ENCODE results near the gene DDX59. TPM values are rescaled to one million over a fixed set of nuclear protein-coding genes. Genes with fewer than 3 reads are reported as not detected.

Gene DDX59
- total RNA-seq, 4 donors from 2014 or later = 36.7 to 52.7 (median 39.5) TPM

- Histone ChIP-seq H3K9me3 (no peaks in the 10 kb centered on the region), H3K27me3 (no peaks in the 10 kb centered on the region), H3K4me3 (no peak overlapping the region), H3K27ac (no peak overlapping the region), H3K4me1 (no peaks in the 10 kb centered on the region), H3K36me3 (no peaks in the 10 kb centered on the region)
- DNase-seq = no peak
- in situ Hi-C loops (cut with MboI; ENCODE audit: low sequenced_read_pairs in 4 of 4) = no loop called here
- TF ChIP-seq CTCF (IDR thresholded peaks at IDR 0.05 in 4 of 5, conservative IDR thresholded peaks at IDR 0.05 in 1 of 5) = no peak
- TF ChIP-seq POLR2A (IDR thresholded peaks at IDR 0.05) = no peak
- no peak for ATAC-seq
- intact Hi-C loops (cut with DNase I; ENCODE audit: low total_unique reads) = no loop called here
These were observed 30.2 kb upstream of the DDX59 start for GRCh38 chr1:200699871-200700270.

DNA sequence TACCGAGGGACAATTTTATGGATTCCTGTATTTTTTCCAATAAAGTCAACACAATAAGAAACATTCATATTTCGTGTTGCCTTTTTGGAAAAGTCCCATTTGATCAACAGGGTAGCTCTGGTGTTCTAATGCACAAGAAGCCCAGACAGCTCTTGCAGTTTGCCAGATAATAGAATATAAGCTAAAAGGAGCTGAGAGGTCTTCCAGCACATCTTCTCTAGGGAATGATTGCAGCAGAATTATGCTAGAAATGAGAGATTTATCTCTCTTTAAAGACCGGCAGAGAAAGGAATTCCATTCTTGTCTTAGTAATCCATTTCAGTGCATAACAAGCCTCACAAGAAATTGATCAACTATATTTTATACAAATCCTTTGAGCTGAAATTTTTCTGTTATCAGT is 25.0 kb upstream of the DDX59 start:
- H3K27ac ChIP-seq = no peak overlapping the region
- no peaks in the 10 kb centered on the region for H3K36me3 ChIP-seq
- intact Hi-C loops (cut with DNase I; ENCODE audit: low total_unique reads) (no loop called here), in situ Hi-C loops (cut with MboI; ENCODE audit: low sequenced_read_pairs in 4 of 4) (no loop called here)
- no peak for DNase-seq
- no peak overlapping the region for H3K4me3 ChIP-seq
- H3K4me1 ChIP-seq = no peaks in the 10 kb centered on the region
- ATAC-seq = no peak
- H3K27me3 ChIP-seq = no peaks in the 10 kb centered on the region
- H3K9me3 ChIP-seq = no peaks in the 10 kb centered on the region
- TF ChIP-seq CTCF (IDR thresholded peaks at IDR 0.05 in 4 of 5, conservative IDR thresholded peaks at IDR 0.05 in 1 of 5) = no peak
- no peak for TF ChIP-seq POLR2A (IDR thresholded peaks at IDR 0.05)

GRCh38 chr1:200693327-200693726 is 23.6 kb upstream of the DDX59 start:
- ATAC-seq (no peak), DNase-seq (no peak)
- Histone ChIP-seq H3K36me3 (no peaks in the 10 kb centered on the region), H3K27ac (no peak overlapping the region), H3K4me3 (no peak overlapping the region), H3K4me1 (no peaks in the 10 kb centered on the region), H3K27me3 (no peaks in the 10 kb centered on the region), H3K9me3 (no peaks in the 10 kb centered on the region)
- TF ChIP-seq POLR2A (IDR thresholded peaks at IDR 0.05) (no peak), CTCF (IDR thresholded peaks at IDR 0.05 in 4 of 5, conservative IDR thresholded peaks at IDR 0.05 in 1 of 5) (no peak)
- in situ Hi-C loops (cut with MboI; ENCODE audit: low sequenced_read_pairs in 4 of 4) (no loop called here), intact Hi-C loops (cut with DNase I; ENCODE audit: low total_unique reads) (no loop called here)

GRCh38 chr1:200692316-200692715 is 22.6 kb upstream of the DDX59 start:
- Histone ChIP-seq H3K27me3 (no peaks in the 10 kb centered on the region), H3K9me3 (no peaks in the 10 kb centered on the region), H3K4me3 (no peak overlapping the region), H3K27ac (no peak overlapping the region), H3K36me3 (no peaks in the 10 kb centered on the region), H3K4me1 (no peaks in the 10 kb centered on the region)
- in situ Hi-C loops (cut with MboI; ENCODE audit: low sequenced_read_pairs in 4 of 4) = no loop called here
- ATAC-seq (no peak), DNase-seq (no peak)
- intact Hi-C loops (cut with DNase I; ENCODE audit: low total_unique reads) = no loop called here
- TF ChIP-seq CTCF (IDR thresholded peaks at IDR 0.05 in 4 of 5, conservative IDR thresholded peaks at IDR 0.05 in 1 of 5) = no peak
- no peak for TF ChIP-seq POLR2A (IDR thresholded peaks at IDR 0.05)

GRCh38 chr1:200686620-200687019 is 16.9 kb upstream of the DDX59 start:
- intact Hi-C loops (cut with DNase I; ENCODE audit: low total_unique reads) = no loop called here
- Histone ChIP-seq H3K9me3 (no peaks in the 10 kb centered on the region), H3K4me3 (no peak overlapping the region), H3K4me1 (no peaks in the 10 kb centered on the region), H3K27ac (no peak overlapping the region), H3K36me3 (no peaks in the 10 kb centered on the region), H3K27me3 (no peaks in the 10 kb centered on the region)
- ATAC-seq = no peak
- no peak for DNase-seq
- in situ Hi-C loops (cut with MboI; ENCODE audit: low sequenced_read_pairs in 4 of 4) = no loop called here
- TF ChIP-seq CTCF (IDR thresholded peaks at IDR 0.05 in 4 of 5, conservative IDR thresholded peaks at IDR 0.05 in 1 of 5) = no peak
- no peak for TF ChIP-seq POLR2A (IDR thresholded peaks at IDR 0.05)

Measured in gastrocnemius medialis (tissue), 4 donors.